GM12878 (cell line): ENCODE data around the gene NFYB. TPM values are rescaled to one million over a fixed set of nuclear protein-coding genes. Genes with fewer than 3 reads are reported as not detected.

ENCODE experiments used
- ATAC-seq: fragments of 200-7000 bp; cut with Tn5 transposase; 3 replicates; pipeline ENCODE4 v1.9.1; 2020; ENCODE audit warnings: mild to moderate bottlenecking, moderate library complexity
- BruUV-seq: library from RNA; stranded (reverse); fragments of 400-500 nt; replicated peaks from 2 replicates; lab custom pipeline; 2021; lab: Mats Ljungman, UMichigan
- CTCF ChIA-PET: fragments of 300-600 bp; sonication (Branson Sonifier 250); formaldehyde crosslinking; extraction: SDS; loops from one replicate; lab custom pipeline; 2021; ENCODE audit warnings: inconsistent platforms; lab: Yijun Ruan, JAX
- POLR2A ChIA-PET: fragments of 350-600 bp; formaldehyde crosslinking; extraction: SDS; loops from one replicate; lab custom pipeline; 2021; ENCODE audit warnings: inconsistent platforms; lab: Charles Lee
- RAD21 ChIA-PET: fragments of 300-600 bp; sonication (Branson Sonifier 250); formaldehyde crosslinking; loops from one replicate; lab custom pipeline; 2023; ENCODE audit warnings: antibody characterized with exemption; ENCODE audit not compliant: unreplicated experiment; lab: Charles Lee
- SMC1A ChIA-PET: fragments of 300-600 bp; sonication (Branson Sonifier 250); formaldehyde crosslinking; loops from one replicate; lab custom pipeline; 2023; ENCODE audit not compliant: unreplicated experiment, uncharacterized antibody; lab: Charles Lee
- DNase-seq: peaks from one replicate; pipeline ENCODE4 v3.0.0-alpha.2; 2011; ENCODE audit warnings: low read depth, low spot score
- FAIRE-seq: peaks from 3 replicates; lab custom pipeline; 2011; peaks lifted over from hg19 to GRCh38; lab: Jason Lieb, UNC
- H2AFZ ChIP-seq: 2 replicates; pipeline ENCODE4 v1.6.0; 2011; ENCODE audit warnings: low read depth, low read length, control low read depth; ENCODE audit not compliant: control insufficient read depth
- H3K27ac ChIP-seq: 2 replicates; pipeline ENCODE4 v1.5.1; 2011; ENCODE audit warnings: control low read depth; ENCODE audit not compliant: control insufficient read depth, insufficient read depth
- H3K27me3 ChIP-seq, 2 experiments: replicated peaks in 1 of 2; 2 replicates each; pipeline versions ENCODE4 v1.6.0 to v1.6.1; 2011; ENCODE audit warnings: low read length in 1 of 2; ENCODE audit not compliant: control insufficient read depth in 2 of 2, insufficient read depth in 2 of 2
- H3K36me3 ChIP-seq, 2 experiments: 2 replicates each; pipeline ENCODE4 v1.5.1; 2011; ENCODE audit warnings: low read length in 1 of 2; ENCODE audit not compliant: control insufficient read depth in 2 of 2, insufficient read depth in 2 of 2
- H3K4me1 ChIP-seq: 2 replicates; pipeline ENCODE4 v1.6.1; 2011; ENCODE audit warnings: mild to moderate bottlenecking, low read length, moderate library complexity, mixed read lengths; ENCODE audit not compliant: control insufficient read depth, insufficient read depth
- H3K4me2 ChIP-seq: 2 replicates; pipeline ENCODE4 v1.6.0; 2011; ENCODE audit warnings: control low read depth; ENCODE audit not compliant: control insufficient read depth, insufficient read depth
- H3K4me3 ChIP-seq: fragments of 200-600 bp; sonication (generic); 2 replicates; pipeline ENCODE4 v1.5.1; 2016
- H3K79me2 ChIP-seq: 2 replicates; pipeline ENCODE4 v1.6.0; 2011; ENCODE audit warnings: low read length; ENCODE audit not compliant: control insufficient read depth, insufficient read depth
- H3K9ac ChIP-seq: 2 replicates; pipeline ENCODE4 v1.8.0; 2011; ENCODE audit warnings: low read length, control low read depth, mixed read lengths; ENCODE audit not compliant: control insufficient read depth, insufficient read depth
- H3K9me3 ChIP-seq: replicated peaks from 3 replicates; pipeline ENCODE4 v1.5.1; 2011; ENCODE audit warnings: mild to moderate bottlenecking, low read length; ENCODE audit not compliant: control insufficient read depth, insufficient read depth
- H4K20me1 ChIP-seq: 2 replicates; pipeline ENCODE4 v1.6.0; 2011; ENCODE audit not compliant: control insufficient read depth, insufficient read depth
- JUNB ChIP-seq: IDR thresholded peaks from 2 replicates; pipeline ENCODE4 v1.6.1; 2016; ENCODE audit warnings: antibody characterized with exemption, mild to moderate bottlenecking
- KAT2A ChIP-seq: conservative IDR thresholded peaks from 2 replicates; pipeline ENCODE4 v1.6.1; 2011; ENCODE audit warnings: low read depth, low read length; ENCODE audit not compliant: control insufficient read depth
- POU2F2 ChIP-seq: IDR thresholded peaks from 3 replicates; pipeline ENCODE4 v1.6.1; 2011; ENCODE audit warnings: low read depth, mild to moderate bottlenecking, low read length, borderline replicate concordance
- RCOR1 ChIP-seq: conservative IDR thresholded peaks from 2 replicates; pipeline ENCODE4 v1.6.1; 2012; ENCODE audit warnings: low read depth, low read length, improper control_type of control experiment
- ZNF217 ChIP-seq: fragments of 450-650 bp; IDR thresholded peaks from 2 replicates; pipeline ENCODE4 v1.6.1; 2017; ENCODE audit warnings: antibody characterized with exemption, mild to moderate bottlenecking
- ZNF274 ChIP-seq: IDR thresholded peaks from one replicate; pipeline ENCODE4 v1.8.0; 2011; ENCODE audit not compliant: insufficient read length, insufficient read depth
- WGBS: methylation state at CpG from one replicate; pipeline ENCODE4 v1.1.6; 2016; ENCODE audit warnings: low lambda C conversion rate; ENCODE audit not compliant: insufficient replicate concordance, insufficient coverage; ENCODE audit errors: missing lambda C conversion rate; 5-methylcytosine and 5-hydroxymethylcytosine counted together
- in situ Hi-C: fragments of 300-500 bp; cut with MboI; formaldehyde crosslinking; loops from 9 replicates; pipeline ENCODE4 v1.14.3; 2018; ENCODE audit warnings: mixed read lengths
- intact Hi-C: fragments of 100-400 bp; cut with micrococcal nuclease; formaldehyde crosslinking; loops from one replicate; pipeline ENCODE4 v1.14.2; 2022; ENCODE audit not compliant: unreplicated experiment
- polyA plus RNA-seq, 11 experiments: library from polyadenylated mRNA; depleted of rRNA in 4 of 11; unstranded in 6 of 11; stranded (reverse) in 5 of 11; fragments of >200 nt; fragmentation: Nextera tagmentation in 4 of 11; fragmentation: Illumina TruSeq in 1 of 11; extraction: Ambion mirVana in 4 of 11; extraction: Trizol in 1 of 11; gene quantifications; 1 replicate in 1 of 11; 2 replicates in 10 of 11; pipeline versions ENCODE4 v1.2.1 to v1.2.3, GENCODE V29; 2011 to 2016; ENCODE audit warnings: inconsistent platforms in 2 of 11, missing spikeins in 2 of 11, low read depth in 1 of 11
- total RNA-seq, 4 experiments: library from RNA; depleted of rRNA in 3 of 4; stranded (reverse); fragments of >200 nt in 3 of 4; fragmentation: Illumina TruSeq in 1 of 4; extraction: Trizol in 1 of 4; gene quantifications; 2 replicates each; pipeline versions ENCODE4 v1.2.1 to v1.2.3, GENCODE V29; 2013 to 2021

Gene NFYB
- total and polyA plus RNA-seq, 10 of the 15 experiments (the other 5 are each of a cell fraction or from before 2014, with no cell fraction given), result 13.8 to 42.3 (median 28.2) TPM

DNA sequence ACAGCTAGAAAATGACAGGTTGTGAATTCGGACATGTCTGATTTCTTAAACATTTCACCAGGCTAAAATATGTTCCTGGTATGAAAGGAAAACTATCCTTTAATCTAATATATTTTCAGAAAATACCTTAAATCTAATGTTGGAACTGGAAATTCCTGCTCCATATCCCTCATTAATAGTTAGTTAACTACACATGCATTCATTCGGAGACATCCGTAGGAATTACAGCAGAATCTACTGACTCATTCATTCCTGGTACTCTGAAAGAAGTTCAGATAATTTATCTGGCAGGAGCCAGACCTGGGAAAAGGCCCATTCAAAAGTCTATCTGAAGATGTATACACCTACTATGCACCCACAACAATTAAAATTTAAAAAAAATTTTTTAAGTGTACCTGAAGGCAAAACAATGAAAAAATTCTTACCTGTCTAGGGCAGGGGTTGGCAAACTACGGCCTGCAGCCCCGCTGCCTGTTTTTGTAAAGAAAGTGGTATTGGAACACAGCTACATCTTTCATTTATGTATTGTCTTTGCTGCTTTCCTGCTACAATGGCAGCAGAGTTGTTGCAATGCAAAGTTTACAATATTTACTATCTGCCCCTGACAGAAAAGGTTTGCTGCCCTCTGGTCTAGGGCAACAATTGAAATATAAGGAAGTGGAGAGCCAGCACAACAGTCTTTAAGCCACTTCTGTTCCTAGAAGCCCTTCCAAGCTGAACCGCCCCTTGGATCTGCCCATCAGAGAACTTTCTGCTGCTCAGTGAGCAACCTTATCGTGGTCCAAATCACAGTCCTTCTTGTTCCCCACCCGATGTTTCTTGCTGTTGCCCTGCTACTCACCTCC lies 17.9 kb upstream of the NFYB start (continued):
- TF ChIP-seq ZNF274 (no peak), ZNF217 (no peak), POU2F2 (no peak), RCOR1 (no peak)

DNA sequence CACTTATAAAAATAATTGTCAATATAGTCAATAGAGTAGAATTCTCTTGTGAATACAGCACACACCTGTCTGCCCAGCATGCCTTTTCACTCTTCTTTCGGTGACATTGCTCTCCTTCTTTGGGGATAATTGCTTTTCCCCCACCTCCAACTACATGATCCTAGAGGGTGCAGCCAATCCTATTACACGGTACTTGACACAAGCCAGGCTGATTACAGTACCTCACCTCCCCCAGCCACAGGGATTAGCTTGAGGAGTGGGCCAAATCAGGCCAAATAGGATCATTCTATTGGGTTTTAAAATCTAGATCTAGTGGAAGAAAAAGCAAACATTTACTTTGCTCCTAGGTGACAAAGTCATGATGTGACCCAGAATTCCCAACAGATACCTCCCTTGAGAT lies 16.8 kb upstream of the NFYB start:
- ATAC-seq, result no peak
- WGBS, result 37% methylated on average over 2 of the region's 2 CpGs
- no TSS peak for BruUV-seq
- ChIA-PET POLR2A (no interaction called here), SMC1A (interaction anchor here (0.9 kb wide), 1 partner anchor 13 kb away, joined by 3 read pairs; no protein-coding TSS in a partner anchor), RAD21 (no interaction called here), CTCF (no interaction called here)
- Histone ChIP-seq H3K9me3 (no peaks in the 10 kb centered on the region), H4K20me1 (no peaks in the 10 kb centered on the region), H3K4me1 (no peaks in the 10 kb centered on the region), H2AFZ (no peak overlapping the region), H3K4me3 (no peak overlapping the region), H3K36me3 (no peaks in the 10 kb centered on the region), H3K27me3 (no peaks in the 10 kb centered on the region; a peak in 1 of 4 replicates), H3K9ac (no peak overlapping the region), H3K79me2 (no peaks in the 10 kb centered on the region), H3K27ac (no peak overlapping the region), H3K4me2 (no peak overlapping the region)
- in situ Hi-C loops (no loop called here), intact Hi-C loops (no loop called here)
- no peak for FAIRE-seq
- TF ChIP-seq KAT2A (no peak), JUNB (no peak)
- no peak for DNase-seq
